ENCODE measurements around the gene THADA. TPM values are rescaled to one million over a fixed set of nuclear protein-coding genes. Genes with fewer than 3 reads are reported as not detected.

THADA gene
- total RNA-seq, 1 donor from 2014 or later, result 40.8 TPM

DNA sequence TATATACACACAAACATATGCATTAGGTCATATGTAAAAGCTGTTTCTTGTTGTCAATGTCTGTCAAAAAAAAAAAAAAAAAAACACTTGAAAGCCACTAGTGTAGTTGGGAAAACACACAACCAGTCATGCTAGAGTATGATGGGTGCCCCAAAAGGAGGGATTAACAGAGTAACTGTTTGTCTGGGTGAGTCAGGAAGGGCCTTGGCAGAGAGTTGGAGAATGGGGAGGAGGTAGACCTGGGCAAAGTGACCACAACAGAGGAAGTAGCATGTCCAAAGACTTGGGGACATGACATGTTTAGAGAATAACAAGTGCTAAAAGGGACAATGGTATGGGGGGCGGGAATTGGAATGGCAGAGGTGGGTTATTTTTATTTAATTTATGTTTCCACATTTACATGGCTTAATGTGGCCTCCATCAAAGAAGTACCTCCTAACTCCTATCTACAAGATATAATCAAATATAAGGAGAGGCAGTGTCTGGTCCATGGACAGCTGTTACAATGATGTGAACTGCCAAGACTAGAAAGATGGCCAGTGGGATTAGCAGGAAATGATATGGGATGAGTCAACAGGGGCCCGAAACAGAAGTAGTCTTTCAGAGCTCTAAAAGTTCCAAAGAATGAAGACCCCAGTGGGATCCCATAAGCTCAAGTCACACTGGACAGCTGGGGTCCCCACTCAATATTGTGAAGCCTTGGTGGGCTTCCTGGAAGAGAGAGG is 269.6 kb downstream of the THADA start:
- DNase-seq (ENCODE audit: low spot score), result no peak
- intact Hi-C loops (cut with DNase I), result no loop called here
- no peak for ATAC-seq

DNA sequence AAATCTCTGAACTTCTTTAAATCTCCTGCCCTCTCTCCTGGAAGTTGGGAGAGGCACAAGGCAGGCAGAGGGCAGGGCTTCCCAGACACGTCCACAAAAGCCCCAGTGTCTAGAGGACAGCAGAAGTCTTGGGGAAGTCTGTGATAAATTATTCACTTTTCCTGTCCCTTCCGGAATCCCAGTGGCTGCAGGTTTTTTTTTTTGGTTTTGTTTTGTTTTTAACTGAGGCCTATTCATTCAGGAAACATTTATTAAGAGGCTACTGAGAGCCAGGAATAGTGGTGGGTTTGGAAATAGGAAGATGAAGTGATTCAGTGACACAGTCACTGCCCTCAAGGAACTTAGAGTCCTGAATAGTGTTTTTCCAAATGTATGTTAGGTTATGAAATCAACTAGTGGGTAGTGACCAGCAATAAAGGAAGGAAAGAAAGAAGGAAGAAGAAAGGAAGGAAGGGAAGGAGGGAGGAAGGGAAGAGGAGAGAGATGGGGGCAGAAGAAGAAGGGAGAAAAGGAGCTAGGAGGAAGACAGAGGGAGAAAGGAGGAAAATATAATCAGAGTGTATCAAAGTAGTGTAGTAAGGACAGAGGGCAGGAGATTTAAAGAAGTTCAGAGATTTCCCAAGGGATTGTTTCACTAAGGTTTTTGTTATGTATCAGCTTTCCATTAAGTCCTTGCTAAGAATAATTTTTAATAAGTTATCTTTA is 270.6 kb downstream of the THADA start:
- ATAC-seq, result peak; percentile 72
- intact Hi-C loops (cut with DNase I), result no loop called here
- DNase-seq (ENCODE audit: low spot score), result no peak

DNA sequence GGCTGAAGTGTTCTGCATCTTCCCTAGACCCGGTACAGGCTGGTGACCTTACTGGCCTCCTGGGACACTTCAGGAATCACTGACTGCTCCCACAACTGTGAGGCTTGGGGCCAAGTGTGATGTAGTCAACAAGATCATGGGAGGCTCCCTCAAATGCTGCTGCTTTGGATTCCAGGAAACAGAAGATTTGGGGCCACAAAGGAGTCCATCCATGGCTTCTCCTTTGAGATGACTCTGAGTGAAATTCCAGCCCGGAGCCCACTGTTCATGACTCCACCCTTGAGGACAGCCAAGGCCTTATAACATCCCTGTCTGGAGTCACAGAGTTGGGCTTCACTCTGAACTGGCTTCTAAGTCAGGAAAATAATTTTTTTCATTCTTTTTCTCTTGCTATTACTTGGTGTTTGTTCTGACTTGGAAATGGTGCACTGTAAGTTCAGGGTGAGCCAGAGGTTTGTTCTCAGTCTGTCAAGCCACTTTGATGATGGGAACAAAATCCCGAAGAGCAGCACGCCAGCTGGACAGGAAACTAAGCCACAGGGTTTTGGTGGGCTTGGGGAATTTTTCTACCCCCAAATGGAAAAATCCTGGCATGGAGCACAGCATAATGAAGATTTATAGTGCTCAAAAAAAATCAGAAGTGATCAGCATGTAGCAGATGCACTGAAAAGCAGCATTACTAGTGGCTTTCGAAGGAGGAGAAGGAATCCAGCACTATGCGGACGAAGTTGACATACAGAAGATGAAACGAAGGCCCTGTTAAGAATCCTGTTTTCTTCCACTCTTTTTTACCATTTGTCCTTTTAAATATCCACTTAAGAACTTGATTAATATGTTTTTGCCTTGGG is 271.4 kb downstream of the THADA start:
- intact Hi-C loops (cut with DNase I), result no loop called here
- peak; percentile 92 for ATAC-seq
- peak; percentile 84 for DNase-seq (ENCODE audit: low spot score)

GRCh38 chr2:43323857-43324256 is 272.0 kb downstream of the THADA start:
- ATAC-seq, result peak; percentile 51
- no peak for DNase-seq (ENCODE audit: low spot score)
- intact Hi-C loops (cut with DNase I), result no loop called here

DNA sequence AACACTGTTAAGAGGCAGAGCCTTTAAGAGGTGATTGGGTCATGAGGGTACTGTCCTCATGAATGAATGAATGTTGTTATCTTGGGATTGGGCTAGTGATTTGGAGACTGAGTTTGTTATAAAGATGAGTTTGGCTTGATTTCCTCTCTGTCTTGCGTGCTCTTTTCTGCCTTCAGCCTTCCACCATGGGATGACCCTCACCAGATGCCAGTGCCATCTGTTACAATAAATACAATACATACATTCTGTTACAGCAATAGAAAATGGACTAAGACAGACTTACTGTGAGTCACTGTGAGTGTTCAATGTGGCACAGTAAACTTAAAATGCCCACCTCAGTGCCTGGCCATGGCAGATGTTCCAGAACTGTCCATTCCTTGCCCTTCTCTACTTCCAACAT is 274.4 kb downstream of the THADA start:
- ATAC-seq (no peak), DNase-seq (ENCODE audit: low spot score) (no peak)
- intact Hi-C loops (cut with DNase I), result no loop called here

DNA sequence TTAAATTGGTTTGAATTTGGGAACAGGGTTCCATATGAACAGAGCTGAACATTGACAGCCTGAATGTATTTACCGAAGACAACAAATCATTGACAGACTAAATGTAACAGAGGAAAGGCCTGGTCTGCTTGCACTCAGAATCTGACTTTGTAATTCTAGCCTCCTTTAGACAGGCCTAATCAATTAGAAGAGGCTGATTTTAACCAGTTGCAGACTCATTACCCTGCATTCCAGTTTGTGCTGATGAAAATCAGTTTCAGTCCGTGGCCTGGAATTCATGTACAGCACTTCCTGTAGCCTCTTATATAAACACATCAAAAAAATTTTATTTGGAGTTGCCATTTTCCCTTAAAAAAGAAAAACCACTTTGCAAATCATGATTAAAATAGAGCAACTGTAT is 276.3 kb downstream of the THADA start:
- ATAC-seq (no peak), DNase-seq (ENCODE audit: low spot score) (no peak)
- intact Hi-C loops (cut with DNase I), result no loop called here

GRCh38 chr2:43318791-43319190 is 277.0 kb downstream of the THADA start:
- no peak for ATAC-seq
- intact Hi-C loops (cut with DNase I), result no loop called here
- DNase-seq (ENCODE audit: low spot score), result no peak

GRCh38 chr2:43317680-43318079 is 278.2 kb downstream of the THADA start:
- ATAC-seq (no peak), DNase-seq (ENCODE audit: low spot score) (no peak)
- intact Hi-C loops (cut with DNase I), result no loop called here

- DNase-seq (ENCODE audit: low spot score), result no peak
- intact Hi-C loops (cut with DNase I), result no loop called here
- ATAC-seq, result no peak
Observed at GRCh38 chr2:43317194-43317593, 278.6 kb downstream of the THADA start.

- no peak for ATAC-seq
- intact Hi-C loops (cut with DNase I), result no loop called here
- DNase-seq (ENCODE audit: low spot score), result no peak
Observed at GRCh38 chr2:43315482-43315881, 280.4 kb downstream of the THADA start.

- DNase-seq (ENCODE audit: low spot score) (no peak), ATAC-seq (no peak)
- intact Hi-C loops (cut with DNase I), result no loop called here
Observed at GRCh38 chr2:43314299-43314927, 281.4 kb downstream of the THADA start.

DNA sequence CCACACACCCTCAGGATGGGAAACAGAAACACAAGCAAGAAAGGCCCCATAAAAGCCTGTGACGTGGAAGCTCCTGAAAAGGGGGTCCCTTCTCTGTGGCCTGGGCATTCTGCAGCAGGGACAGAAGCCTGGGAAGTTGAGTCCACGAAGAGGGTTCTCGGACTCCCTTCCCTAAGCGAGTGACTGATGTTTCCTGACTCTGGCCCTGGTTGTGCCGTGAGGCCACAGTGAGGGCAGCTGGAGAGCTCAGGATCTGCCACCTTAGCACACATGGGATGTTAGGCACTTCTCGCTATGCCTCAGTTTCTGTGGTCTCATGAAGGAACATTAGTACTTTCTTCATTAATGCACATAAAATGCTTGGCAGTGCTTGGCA is 282.2 kb downstream of the THADA start:
- ATAC-seq (peak; percentile 47), DNase-seq (ENCODE audit: low spot score) (no peak)
- intact Hi-C loops (cut with DNase I), result no loop called here

GRCh38 chr2:43312755-43313641 is 282.8 kb downstream of the THADA start:
- DNase-seq (ENCODE audit: low spot score) (no peak), ATAC-seq (peak; percentile 75)
- intact Hi-C loops (cut with DNase I), result no loop called here

GRCh38 chr2:43311276-43311675 is 284.6 kb downstream of the THADA start:
- DNase-seq (ENCODE audit: low spot score) (no peak), ATAC-seq (no peak)
- intact Hi-C loops (cut with DNase I), result no loop called here

- DNase-seq (ENCODE audit: low spot score), result no peak
- intact Hi-C loops (cut with DNase I), result no loop called here
- ATAC-seq, result no peak
Observed at GRCh38 chr2:43309935-43310334, 285.9 kb downstream of the THADA start.

DNA sequence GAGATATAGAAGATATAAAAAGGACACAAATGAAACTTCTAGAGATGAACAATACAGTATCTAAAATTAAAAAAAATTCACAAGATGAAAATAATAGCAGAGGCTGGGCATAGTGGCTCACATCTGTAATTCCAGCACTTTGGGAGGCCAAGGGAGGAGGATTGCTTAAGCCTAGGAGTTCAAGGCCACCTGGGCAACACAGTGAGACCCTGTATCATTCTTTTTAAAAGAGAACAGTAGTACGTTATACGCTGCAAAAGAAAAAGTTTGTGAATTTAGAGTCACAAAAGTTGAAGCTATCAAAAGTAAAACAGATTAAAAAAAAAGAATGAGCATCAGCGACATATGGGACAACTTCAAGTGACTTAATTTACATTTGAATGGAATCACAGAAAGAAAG is 287.9 kb downstream of the THADA start:
- ATAC-seq (no peak), DNase-seq (ENCODE audit: low spot score) (no peak)
- intact Hi-C loops (cut with DNase I), result no loop called here

DNA sequence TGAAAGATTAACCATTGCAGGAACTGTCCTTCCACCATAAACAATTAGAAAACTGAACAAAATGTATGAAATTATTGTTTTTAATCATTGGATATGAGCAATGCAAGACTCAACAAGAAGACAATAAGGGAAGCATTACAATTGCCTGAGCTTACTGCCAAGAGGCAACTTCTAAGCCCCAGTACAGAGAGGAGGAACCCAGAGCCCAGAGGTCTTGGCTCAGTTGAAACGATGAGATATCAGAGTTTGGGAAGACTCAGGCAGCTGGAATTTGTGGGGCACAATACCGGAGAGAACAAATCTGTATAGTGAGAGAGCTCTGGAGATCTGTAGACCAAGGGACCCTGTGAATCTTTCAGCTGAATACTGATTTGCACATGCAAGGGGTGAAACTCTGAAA is 288.8 kb downstream of the THADA start:
- intact Hi-C loops (cut with DNase I), result no loop called here
- DNase-seq (ENCODE audit: low spot score) (no peak), ATAC-seq (no peak)

DNA sequence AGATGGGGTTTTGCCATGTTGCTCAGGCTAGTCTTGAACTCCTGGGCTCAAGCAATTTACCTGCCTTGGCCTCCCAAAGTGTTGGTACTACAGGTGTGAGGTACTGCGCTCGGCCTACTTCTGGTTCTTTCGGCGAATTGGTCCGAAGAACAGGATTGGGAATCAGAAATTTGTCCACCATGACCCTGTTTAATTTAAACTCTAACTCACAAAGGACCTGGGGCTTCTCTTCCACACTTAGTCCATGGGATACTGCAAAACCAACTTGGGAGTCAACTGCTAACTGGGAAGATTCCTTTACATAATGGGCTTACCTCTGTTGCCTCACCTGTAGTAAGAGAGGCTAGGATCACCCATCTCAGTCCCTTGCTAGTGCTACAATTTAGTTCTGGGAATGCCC is 289.6 kb downstream of the THADA start:
- ATAC-seq (no peak), DNase-seq (ENCODE audit: low spot score) (no peak)
- intact Hi-C loops (cut with DNase I), result no loop called here

DNA sequence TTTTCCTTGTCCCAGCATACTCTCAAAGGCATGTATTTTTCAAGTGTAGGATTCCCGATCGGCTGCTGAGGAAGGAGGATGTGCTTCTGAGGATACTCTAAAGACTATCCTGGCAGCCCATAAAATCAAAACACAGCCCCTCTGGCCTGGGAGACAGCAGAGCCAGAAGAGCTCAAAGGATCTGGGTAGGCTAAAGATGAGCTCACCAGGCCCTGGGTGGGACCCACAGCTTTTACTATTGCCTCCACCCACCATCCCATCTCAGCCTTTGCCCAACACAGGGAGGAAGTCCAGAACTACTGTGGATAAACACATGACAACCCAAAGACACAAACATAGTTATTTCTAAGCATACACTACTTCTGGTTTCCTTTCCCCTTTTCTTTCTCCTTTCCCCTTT is 290.3 kb downstream of the THADA start:
- peak; percentile 93 for ATAC-seq
- no peak for DNase-seq (ENCODE audit: low spot score)

More for the DNA sequence above, 290.3 kb downstream of the THADA start:
- intact Hi-C loops (cut with DNase I), result no loop called here
